ENCODE results near the gene FAT3. TPM values are rescaled to one million over a fixed set of nuclear protein-coding genes. Genes with fewer than 3 reads are reported as not detected.

Gene FAT3
- total RNA-seq, 2 experiments from 2014 or later: not detected

DNA sequence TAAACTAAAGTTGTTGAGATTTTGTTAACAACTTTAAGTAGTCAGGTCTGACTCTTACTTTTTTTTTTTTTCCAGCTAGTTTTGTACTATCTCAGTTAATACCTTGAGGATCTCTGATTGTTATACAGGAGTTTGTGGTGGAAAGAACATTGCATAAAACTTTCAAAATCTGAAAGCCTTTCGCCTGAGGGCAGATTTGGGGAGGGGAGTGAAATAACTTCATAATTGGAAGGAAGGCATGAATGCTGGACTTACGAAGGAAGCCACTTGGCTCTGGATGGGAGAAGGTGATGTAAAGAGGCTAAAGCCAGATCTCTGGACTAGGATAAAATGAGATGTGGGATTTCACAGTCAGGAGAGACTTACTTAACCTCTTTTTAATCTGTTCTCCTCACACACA is 18.2 kb upstream of the FAT3 start:
- no peaks in the 10 kb centered on the region for H3K9me2 ChIP-seq (ENCODE audit: insufficient read depth, low read length)
- intact Hi-C loops (cut with micrococcal nuclease; ENCODE audit: unreplicated experiment): no loop called here
- H3K4me1 ChIP-seq (ENCODE audit: insufficient read depth, low read length, poor library complexity, severe bottlenecking): no peaks in the 10 kb centered on the region
- BruUV-seq (replicated peaks): no TSS peak
- H3K9me3 ChIP-seq (ENCODE audit: low read length): no peaks in the 10 kb centered on the region
- no peaks in the 10 kb centered on the region for H3K79me2 ChIP-seq (ENCODE audit: insufficient read depth, low read depth, low read length)
- no peak overlapping the region for H3K4me3 ChIP-seq (ENCODE audit: low read depth, low read length, poor library complexity, severe bottlenecking)
- no peaks in the 10 kb centered on the region for H3K36me3 ChIP-seq (ENCODE audit: insufficient read depth, low read length)
- CTCF ChIA-PET (ENCODE audit: unreplicated experiment): no interaction called here
- POLR2A ChIA-PET: interaction anchor here (0.7 kb wide), 1 partner anchor 21 kb away, joined by 3 read pairs; no protein-coding TSS in a partner anchor
- no peak overlapping the region for H2AFZ ChIP-seq (ENCODE audit: low read length)
- H3K4me2 ChIP-seq (ENCODE audit: low read length): no peak overlapping the region
- H3K27ac ChIP-seq (ENCODE audit: low read depth, low read length, poor library complexity, severe bottlenecking): no peak overlapping the region
- TF ChIP-seq EZH2phosphoT487 (IDR thresholded peaks at IDR 0.05; ENCODE audit: borderline replicate concordance, low read depth, low read length): no peak
- TF ChIP-seq, protein P1, sequence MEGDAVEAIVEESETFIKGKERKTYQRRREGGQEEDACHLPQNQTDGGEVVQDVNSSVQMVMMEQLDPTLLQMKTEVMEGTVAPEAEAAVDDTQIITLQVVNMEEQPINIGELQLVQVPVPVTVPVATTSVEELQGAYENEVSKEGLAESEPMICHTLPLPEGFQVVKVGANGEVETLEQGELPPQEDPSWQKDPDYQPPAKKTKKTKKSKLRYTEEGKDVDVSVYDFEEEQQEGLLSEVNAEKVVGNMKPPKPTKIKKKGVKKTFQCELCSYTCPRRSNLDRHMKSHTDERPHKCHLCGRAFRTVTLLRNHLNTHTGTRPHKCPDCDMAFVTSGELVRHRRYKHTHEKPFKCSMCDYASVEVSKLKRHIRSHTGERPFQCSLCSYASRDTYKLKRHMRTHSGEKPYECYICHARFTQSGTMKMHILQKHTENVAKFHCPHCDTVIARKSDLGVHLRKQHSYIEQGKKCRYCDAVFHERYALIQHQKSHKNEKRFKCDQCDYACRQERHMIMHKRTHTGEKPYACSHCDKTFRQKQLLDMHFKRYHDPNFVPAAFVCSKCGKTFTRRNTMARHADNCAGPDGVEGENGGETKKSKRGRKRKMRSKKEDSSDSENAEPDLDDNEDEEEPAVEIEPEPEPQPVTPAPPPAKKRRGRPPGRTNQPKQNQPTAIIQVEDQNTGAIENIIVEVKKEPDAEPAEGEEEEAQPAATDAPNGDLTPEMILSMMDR (conservative IDR thresholded peaks at IDR 0.05; ENCODE audit: low read length): no peak
- no peaks in the 10 kb centered on the region for H4K20me1 ChIP-seq (ENCODE audit: insufficient read depth, low read length)
- DNase-seq (ENCODE audit: low spot score): no peak

DNA sequence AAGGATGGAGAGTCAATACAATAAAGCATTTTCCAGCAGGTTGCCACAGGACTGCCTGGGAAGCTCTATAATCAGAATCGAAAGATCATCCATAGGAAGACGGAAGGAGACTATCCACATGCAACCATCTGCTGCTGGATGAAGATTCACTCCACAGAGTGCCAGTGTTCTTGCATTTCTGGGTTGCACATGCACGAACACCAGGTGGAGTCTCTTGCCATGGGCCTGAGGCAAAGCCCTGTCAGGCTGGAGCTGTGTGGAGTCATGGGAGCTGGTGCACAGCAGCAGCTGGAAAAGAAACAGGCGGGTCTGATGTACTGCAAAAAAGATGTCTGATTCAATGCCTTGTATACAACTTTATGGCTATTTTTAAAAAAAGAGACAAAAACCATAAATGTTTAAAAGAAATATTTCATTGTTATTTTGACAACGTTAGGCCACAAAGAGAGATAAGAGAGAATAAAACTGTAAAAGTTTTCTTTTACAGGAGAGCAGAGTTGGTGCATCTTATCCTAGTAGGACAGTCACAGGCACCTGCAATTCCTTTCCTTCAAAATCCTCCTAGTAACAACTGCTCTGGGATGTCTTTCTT is 12.9 kb upstream of the FAT3 start:
- Histone ChIP-seq H3K4me1 (ENCODE audit: insufficient read depth, low read length, poor library complexity, severe bottlenecking) (no peaks in the 10 kb centered on the region), H3K4me3 (ENCODE audit: low read depth, low read length, poor library complexity, severe bottlenecking) (no peak overlapping the region), H3K9me2 (ENCODE audit: insufficient read depth, low read length) (no peaks in the 10 kb centered on the region), H3K4me2 (ENCODE audit: low read length) (no peak overlapping the region), H3K36me3 (ENCODE audit: insufficient read depth, low read length) (no peaks in the 10 kb centered on the region), H3K9me3 (ENCODE audit: low read length) (no peaks in the 10 kb centered on the region), H2AFZ (ENCODE audit: low read length) (no peak overlapping the region), H4K20me1 (ENCODE audit: insufficient read depth, low read length) (no peaks in the 10 kb centered on the region), H3K79me2 (ENCODE audit: insufficient read depth, low read depth, low read length) (no peaks in the 10 kb centered on the region), H3K27ac (ENCODE audit: low read depth, low read length, poor library complexity, severe bottlenecking) (no peak overlapping the region)
- intact Hi-C loops (cut with micrococcal nuclease; ENCODE audit: unreplicated experiment): no loop called here
- ChIA-PET POLR2A (no interaction called here), CTCF (ENCODE audit: unreplicated experiment) (no interaction called here)
- DNase-seq (ENCODE audit: low spot score): no peak
- no peak for TF ChIP-seq EZH2phosphoT487 (IDR thresholded peaks at IDR 0.05; ENCODE audit: borderline replicate concordance, low read depth, low read length)
- TF ChIP-seq, protein P1 (conservative IDR thresholded peaks at IDR 0.05; ENCODE audit: low read length): no peak
- BruUV-seq (replicated peaks): no TSS peak

DNA sequence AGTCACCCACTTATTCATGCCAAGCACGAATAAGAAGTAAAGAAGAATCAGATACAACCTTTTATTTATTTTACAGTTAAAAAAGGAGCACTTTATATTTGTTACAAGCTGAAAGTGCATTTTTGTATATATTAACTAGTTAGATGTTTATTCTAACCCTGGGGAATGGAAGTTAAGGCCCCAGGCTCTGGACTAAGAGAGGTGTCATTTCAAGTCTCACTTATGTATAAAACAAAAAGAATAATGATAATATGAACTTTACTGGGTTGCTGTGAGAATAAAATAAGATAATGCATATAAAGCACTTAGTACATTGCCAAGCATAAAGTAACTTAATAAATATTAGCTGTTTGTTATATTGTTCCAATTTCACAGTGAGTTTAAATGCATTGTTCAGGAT is 12.1 kb upstream of the FAT3 start:
- Histone ChIP-seq H4K20me1 (ENCODE audit: insufficient read depth, low read length) (no peaks in the 10 kb centered on the region), H3K4me3 (ENCODE audit: low read depth, low read length, poor library complexity, severe bottlenecking) (no peak overlapping the region), H3K4me2 (ENCODE audit: low read length) (no peak overlapping the region), H3K9me2 (ENCODE audit: insufficient read depth, low read length) (no peaks in the 10 kb centered on the region), H3K27ac (ENCODE audit: low read depth, low read length, poor library complexity, severe bottlenecking) (no peak overlapping the region), H3K79me2 (ENCODE audit: insufficient read depth, low read depth, low read length) (no peaks in the 10 kb centered on the region), H3K36me3 (ENCODE audit: insufficient read depth, low read length) (no peaks in the 10 kb centered on the region), H3K9me3 (ENCODE audit: low read length) (no peaks in the 10 kb centered on the region), H3K4me1 (ENCODE audit: insufficient read depth, low read length, poor library complexity, severe bottlenecking) (no peaks in the 10 kb centered on the region), H2AFZ (ENCODE audit: low read length) (no peak overlapping the region)
- TF ChIP-seq, protein P1 (conservative IDR thresholded peaks at IDR 0.05; ENCODE audit: low read length): no peak
- TF ChIP-seq EZH2phosphoT487 (IDR thresholded peaks at IDR 0.05; ENCODE audit: borderline replicate concordance, low read depth, low read length): no peak
- ChIA-PET CTCF (ENCODE audit: unreplicated experiment) (no interaction called here), POLR2A (interaction anchor here (0.5 kb wide), 1 partner anchor 402 kb away, joined by 3 read pairs; no protein-coding TSS in a partner anchor)
- intact Hi-C loops (cut with micrococcal nuclease; ENCODE audit: unreplicated experiment): no loop called here
- BruUV-seq (replicated peaks): no TSS peak
- DNase-seq (ENCODE audit: low spot score): no peak

Measured in OCI-LY7 (cell line).